Measurements from ENCODE around the gene CCL16.

GRCh38 chr17:35978346-35978745, 3.0 kb downstream of the CCL16 start:
- no peak for TF ChIP-seq POLR2A (IDR thresholded peaks at IDR 0.05)
- no peak for TF ChIP-seq CTCF (IDR thresholded peaks at IDR 0.05)
- TF ChIP-seq POLR2AphosphoS5 (IDR thresholded peaks at IDR 0.05) = no peak
